SU-DHL-6 (cell line): Measurements from ENCODE around the gene NOC2L.

ENCODE experiments used
- H2AFZ ChIP-seq: fragments of 200-600 bp; sonication (generic); 2 replicates; pipeline ENCODE4 v1.6.1; 2014; ENCODE audit warnings: low read depth, mild to moderate bottlenecking, moderate library complexity, mixed read lengths, antibody characterized with exemption, low read length; ENCODE audit not compliant: severe bottlenecking
- H3F3A ChIP-seq: fragments of 200-600 bp; shearing (Covaris generic); 2 replicates; pipeline ENCODE4 v1.6.0; 2016; ENCODE audit warnings: antibody characterized with exemption, mild to moderate bottlenecking; ENCODE audit not compliant: insufficient read depth
- H3K27ac ChIP-seq: fragments of 200-600 bp; sonication (generic); 2 replicates; pipeline ENCODE4 v1.5.1; 2016; ENCODE audit warnings: low read depth, mild to moderate bottlenecking, low read length, moderate library complexity, mixed read lengths
- H3K27me3 ChIP-seq: fragments of 200-600 bp; sonication (generic), shearing (Covaris generic); 2 replicates; pipeline ENCODE4 v1.6.0; 2014; ENCODE audit warnings: mild to moderate bottlenecking, low read length
- H3K36me3 ChIP-seq: fragments of 200-600 bp; sonication (generic); 2 replicates; pipeline ENCODE4 v1.6.1; 2014; ENCODE audit warnings: mild to moderate bottlenecking, low read length, mixed read lengths
- H3K4me2 ChIP-seq: fragments of 300-600, 200-600 bp; shearing (Covaris generic), sonication (generic); 2 replicates; pipeline ENCODE4 v1.6.0; 2014; ENCODE audit warnings: low read length, low read depth, mild to moderate bottlenecking; ENCODE audit not compliant: poor library complexity, severe bottlenecking
- H3K4me3 ChIP-seq: fragments of 200-600 bp; sonication (generic); 2 replicates; pipeline ENCODE4 v1.5.1; 2014; ENCODE audit warnings: antibody characterized with exemption, low read length, mild to moderate bottlenecking, mixed read lengths; ENCODE audit not compliant: insufficient read depth, poor library complexity, severe bottlenecking
- H3K79me2 ChIP-seq: fragments of 200-600 bp; sonication (generic); 2 replicates; pipeline ENCODE4 v1.6.1; 2014; ENCODE audit warnings: mild to moderate bottlenecking, low read length, moderate library complexity; ENCODE audit not compliant: insufficient read depth
- H3K9ac ChIP-seq: fragments of 200-600 bp; sonication (generic); 2 replicates; pipeline ENCODE4 v1.7.0; 2014; ENCODE audit warnings: mild to moderate bottlenecking, low read length
- H3K9me2 ChIP-seq: fragments of 200-600 bp; sonication (generic); replicated peaks from 2 replicates; pipeline ENCODE4 v1.6.1; 2014; ENCODE audit warnings: low read length; ENCODE audit not compliant: insufficient read depth
- H3K9me3 ChIP-seq: fragments of 200-600 bp; sonication (generic); 2 replicates; pipeline ENCODE4 v1.6.1; 2014; ENCODE audit warnings: low read length, mixed read lengths; ENCODE audit not compliant: insufficient read depth
- H4K20me1 ChIP-seq: fragments of 200-600 bp; sonication (generic); 2 replicates; pipeline ENCODE4 v1.6.1; 2014; ENCODE audit warnings: low read depth, mild to moderate bottlenecking, antibody characterized with exemption, low read length, moderate library complexity, mixed read lengths
- EZH2phosphoT487 ChIP-seq: fragments of 200-600 bp; sonication (generic), shearing (Covaris generic); conservative IDR thresholded peaks from 2 replicates; pipeline ENCODE4 v1.6.1; 2018; ENCODE audit warnings: mild to moderate bottlenecking, antibody characterized with exemption, low read length, moderate library complexity, mixed read lengths
- TF ChIP-seq, protein P1 (sequence below): fragments of 200-600 bp; sonication (generic); IDR thresholded peaks from one replicate; pipeline ENCODE4 v1.5.1; 2017; ENCODE audit warnings: antibody characterized with exemption, mild to moderate bottlenecking, low read length, moderate library complexity; ENCODE audit not compliant: insufficient read depth, poor library complexity, severe bottlenecking

Gene NOC2L

DNA sequence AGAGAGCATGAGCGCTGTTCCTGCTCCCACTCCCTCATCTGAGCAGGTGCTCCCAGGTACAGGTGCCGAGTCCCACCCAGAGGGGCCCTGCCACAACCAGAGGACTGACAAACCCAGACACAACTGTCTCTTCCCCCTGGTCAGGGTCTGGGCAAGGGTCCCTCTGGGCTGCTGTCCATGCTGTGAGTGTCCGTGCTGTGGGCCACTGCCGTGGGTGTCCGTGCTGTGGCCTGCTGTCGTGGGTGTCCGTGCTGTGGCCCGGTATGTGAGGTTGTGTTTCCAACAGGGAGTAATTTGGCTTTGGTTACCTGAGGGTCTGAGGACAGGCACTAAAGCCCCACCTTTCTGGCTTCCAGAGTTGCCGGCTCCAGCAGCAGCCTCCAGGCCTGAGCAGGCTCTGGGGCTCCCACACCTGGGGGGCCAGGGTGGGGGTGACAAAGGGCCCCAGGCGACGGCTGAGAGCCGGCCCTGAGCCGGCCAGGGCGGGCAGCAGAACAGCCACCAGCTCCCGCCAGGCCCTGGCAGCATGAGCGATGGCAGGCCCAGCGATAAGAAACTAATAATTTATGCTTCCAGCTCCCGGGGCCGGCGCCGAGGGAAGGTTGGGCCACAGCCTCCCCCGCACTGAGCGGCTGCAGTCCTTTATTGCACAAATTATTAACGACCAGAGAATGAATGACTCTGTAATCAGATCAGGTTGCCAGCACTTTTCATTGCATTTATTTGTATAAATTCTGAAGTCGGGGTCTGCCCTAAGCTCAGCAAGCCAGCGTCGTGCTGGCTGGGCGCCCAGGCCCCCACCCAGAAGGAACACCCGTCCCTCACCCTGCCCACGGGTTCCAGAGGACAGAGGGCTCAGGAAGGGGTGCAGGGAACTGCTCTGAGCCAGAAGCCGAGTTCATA lies 42.6 kb downstream of the NOC2L start:
- no peak for TF ChIP-seq EZH2phosphoT487
- TF ChIP-seq, protein P1, sequence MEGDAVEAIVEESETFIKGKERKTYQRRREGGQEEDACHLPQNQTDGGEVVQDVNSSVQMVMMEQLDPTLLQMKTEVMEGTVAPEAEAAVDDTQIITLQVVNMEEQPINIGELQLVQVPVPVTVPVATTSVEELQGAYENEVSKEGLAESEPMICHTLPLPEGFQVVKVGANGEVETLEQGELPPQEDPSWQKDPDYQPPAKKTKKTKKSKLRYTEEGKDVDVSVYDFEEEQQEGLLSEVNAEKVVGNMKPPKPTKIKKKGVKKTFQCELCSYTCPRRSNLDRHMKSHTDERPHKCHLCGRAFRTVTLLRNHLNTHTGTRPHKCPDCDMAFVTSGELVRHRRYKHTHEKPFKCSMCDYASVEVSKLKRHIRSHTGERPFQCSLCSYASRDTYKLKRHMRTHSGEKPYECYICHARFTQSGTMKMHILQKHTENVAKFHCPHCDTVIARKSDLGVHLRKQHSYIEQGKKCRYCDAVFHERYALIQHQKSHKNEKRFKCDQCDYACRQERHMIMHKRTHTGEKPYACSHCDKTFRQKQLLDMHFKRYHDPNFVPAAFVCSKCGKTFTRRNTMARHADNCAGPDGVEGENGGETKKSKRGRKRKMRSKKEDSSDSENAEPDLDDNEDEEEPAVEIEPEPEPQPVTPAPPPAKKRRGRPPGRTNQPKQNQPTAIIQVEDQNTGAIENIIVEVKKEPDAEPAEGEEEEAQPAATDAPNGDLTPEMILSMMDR: no peak
- Histone ChIP-seq H3K9ac (no peak overlapping the region), H3K36me3 (no peaks in the 10 kb centered on the region), H3K9me3 (no peaks in the 10 kb centered on the region), H3K9me2 (no peaks in the 10 kb centered on the region), H3K4me3 (no peak overlapping the region), H3K27me3 (no peaks in the 10 kb centered on the region), H3K79me2 (no peaks in the 10 kb centered on the region), H4K20me1 (no peaks in the 10 kb centered on the region), H2AFZ (no peak overlapping the region), H3F3A (no peaks in the 10 kb centered on the region), H3K27ac (no peak overlapping the region), H3K4me2 (no peak overlapping the region)

DNA sequence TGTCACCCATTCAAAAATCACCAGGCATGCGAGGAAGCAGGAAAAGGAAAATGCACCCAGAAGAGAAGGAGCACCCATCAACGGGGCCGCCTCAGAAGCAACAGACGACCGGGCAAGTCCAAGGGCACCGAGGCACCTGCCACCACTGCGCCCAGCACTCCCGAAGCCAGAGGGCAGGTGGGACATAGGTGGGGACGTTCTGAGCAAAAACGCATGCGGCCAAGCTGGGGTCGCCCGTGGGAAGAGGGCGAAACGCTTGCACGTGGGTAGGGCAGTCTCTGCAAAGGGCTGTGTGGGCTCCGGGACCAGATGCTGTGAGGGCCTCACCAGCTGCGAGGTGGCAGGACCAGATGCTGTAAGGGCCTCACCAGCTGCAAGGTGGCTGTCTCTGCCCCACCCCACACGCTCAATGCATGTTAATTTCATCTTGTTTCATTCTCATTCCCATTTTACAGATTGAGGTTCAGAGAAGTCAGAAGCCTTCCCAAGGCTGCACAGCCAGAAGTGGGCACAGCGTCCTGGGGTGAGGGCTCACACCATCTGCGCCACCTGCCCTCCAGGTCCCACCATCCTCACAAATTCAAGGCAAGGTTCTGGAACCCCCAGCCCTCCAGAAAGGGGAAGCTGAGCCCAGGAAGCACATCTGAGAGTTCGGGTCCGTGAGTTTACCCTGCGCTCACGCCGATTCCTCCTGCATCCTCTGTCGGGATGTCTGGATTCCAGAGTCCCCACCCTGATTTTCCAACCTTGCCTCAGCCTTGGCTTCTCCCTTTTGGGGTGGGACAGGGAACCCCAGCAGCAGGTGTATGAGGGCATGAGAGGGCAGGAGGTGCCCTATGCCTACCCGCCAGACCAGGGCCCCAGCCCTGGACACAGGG lies 43.5 kb downstream of the NOC2L start:
- Histone ChIP-seq H2AFZ (no peak overlapping the region), H3K9ac (no peak overlapping the region), H3F3A (no peaks in the 10 kb centered on the region), H3K4me3 (no peak overlapping the region), H3K9me2 (no peaks in the 10 kb centered on the region), H4K20me1 (no peaks in the 10 kb centered on the region), H3K36me3 (no peaks in the 10 kb centered on the region), H3K79me2 (no peaks in the 10 kb centered on the region), H3K4me2 (no peak overlapping the region), H3K27me3 (no peaks in the 10 kb centered on the region), H3K9me3 (no peaks in the 10 kb centered on the region), H3K27ac (no peak overlapping the region)
- TF ChIP-seq EZH2phosphoT487: no peak
- TF ChIP-seq, protein P1: no peak

DNA sequence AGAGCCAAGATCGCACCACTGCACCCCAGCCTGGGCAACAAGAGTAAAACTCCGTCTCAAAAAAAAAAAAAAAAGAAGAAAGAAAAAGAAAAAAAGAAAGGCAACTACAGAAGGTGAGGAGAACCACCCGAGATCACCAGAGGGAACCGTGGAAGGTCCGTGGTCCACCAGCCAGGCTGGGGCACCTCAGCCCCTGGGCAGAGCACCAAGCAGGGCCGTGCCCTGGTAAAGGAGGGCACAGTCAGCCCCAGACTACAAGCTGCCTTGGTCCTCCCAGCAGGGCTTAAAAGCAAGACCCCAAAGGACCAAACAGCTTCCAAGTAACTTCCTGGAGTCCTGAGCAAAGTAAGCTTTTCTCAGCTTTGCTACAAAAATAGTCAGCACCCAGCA lies 44.2 kb downstream of the NOC2L start:
- no peaks in the 10 kb centered on the region for H3K9me3 ChIP-seq
- H3K27ac ChIP-seq: no peak overlapping the region
- no peaks in the 10 kb centered on the region for H3K36me3 ChIP-seq
- H3K4me3 ChIP-seq: no peak overlapping the region
- no peak overlapping the region for H2AFZ ChIP-seq
- H3K79me2 ChIP-seq: no peaks in the 10 kb centered on the region
- H3K4me2 ChIP-seq: no peak overlapping the region
- H3K9me2 ChIP-seq: no peaks in the 10 kb centered on the region
- no peak overlapping the region for H3K9ac ChIP-seq
- TF ChIP-seq EZH2phosphoT487: no peak
- TF ChIP-seq, protein P1: no peak
- H3F3A ChIP-seq: no peaks in the 10 kb centered on the region
- no peaks in the 10 kb centered on the region for H4K20me1 ChIP-seq
- H3K27me3 ChIP-seq: no peaks in the 10 kb centered on the region
